ENCODE measurements around the gene ZMYND11.

ZMYND11 gene

GRCh38 chr10:135132-135600, at the start of gene ZMYND11:
Gene ZMYND11 (plus strand): TSS chr10:135455. CDS start chr10:180013, 44,558 bp downstream.
- Mint-ChIP-seq H3K36me3 (no peaks in the 10 kb centered on the region), H3K27ac (peak within 1 kb of the TSS; percentile 97), H3K4me3 (peak within 1 kb of the TSS; percentile 95)

GRCh38 chr10:86031-86430, 49.2 kb upstream of the ZMYND11 start:
- Mint-ChIP-seq H3K9me3 (ENCODE audit: low read depth) (no peaks in the 10 kb centered on the region), H3K4me3 (no peak overlapping the region), H3K4me1 (ENCODE audit: low read depth) (peaks cover 3% of the 10 kb centered on the region), H3K27me3 (peaks cover 2% of the 10 kb centered on the region), H3K27ac (no peak overlapping the region), H3K36me3 (no peaks in the 10 kb centered on the region)

More at GRCh38 chr10:135132-135600, at the start of gene ZMYND11:
- no peaks in the 10 kb centered on the region for H3K27me3 Mint-ChIP-seq
- peaks cover 47% of the 10 kb centered on the region for H3K4me1 Mint-ChIP-seq (ENCODE audit: low read depth)
- no peaks in the 10 kb centered on the region for H3K9me3 Mint-ChIP-seq (ENCODE audit: low read depth)

- Mint-ChIP-seq H3K4me3 (no peak overlapping the region), H3K4me1 (ENCODE audit: low read depth) (peaks cover 3% of the 10 kb centered on the region), H3K9me3 (ENCODE audit: low read depth) (no peaks in the 10 kb centered on the region), H3K36me3 (no peaks in the 10 kb centered on the region), H3K27ac (no peak overlapping the region), H3K27me3 (peaks cover 2% of the 10 kb centered on the region)
Observed at GRCh38 chr10:87177-88080, 47.8 kb upstream of the ZMYND11 start.

GRCh38 chr10:88253-88652, 47.0 kb upstream of the ZMYND11 start:
- no peaks in the 10 kb centered on the region for H3K36me3 Mint-ChIP-seq
- H3K4me3 Mint-ChIP-seq: no peak overlapping the region
- no peaks in the 10 kb centered on the region for H3K9me3 Mint-ChIP-seq (ENCODE audit: low read depth)
- peaks cover 3% of the 10 kb centered on the region for H3K4me1 Mint-ChIP-seq (ENCODE audit: low read depth)
- H3K27me3 Mint-ChIP-seq: peaks cover 2% of the 10 kb centered on the region
- H3K27ac Mint-ChIP-seq: no peak overlapping the region

- peaks cover 2% of the 10 kb centered on the region for H3K27me3 Mint-ChIP-seq
- no peaks in the 10 kb centered on the region for H3K36me3 Mint-ChIP-seq
- H3K4me1 Mint-ChIP-seq (ENCODE audit: low read depth): peaks cover 3% of the 10 kb centered on the region
- peaks cover under 1% of the 10 kb centered on the region for H3K9me3 Mint-ChIP-seq (ENCODE audit: low read depth)
- H3K27ac Mint-ChIP-seq: no peak overlapping the region
- H3K4me3 Mint-ChIP-seq: no peak overlapping the region
Observed at GRCh38 chr10:89248-89647, 46.0 kb upstream of the ZMYND11 start.

DNA sequence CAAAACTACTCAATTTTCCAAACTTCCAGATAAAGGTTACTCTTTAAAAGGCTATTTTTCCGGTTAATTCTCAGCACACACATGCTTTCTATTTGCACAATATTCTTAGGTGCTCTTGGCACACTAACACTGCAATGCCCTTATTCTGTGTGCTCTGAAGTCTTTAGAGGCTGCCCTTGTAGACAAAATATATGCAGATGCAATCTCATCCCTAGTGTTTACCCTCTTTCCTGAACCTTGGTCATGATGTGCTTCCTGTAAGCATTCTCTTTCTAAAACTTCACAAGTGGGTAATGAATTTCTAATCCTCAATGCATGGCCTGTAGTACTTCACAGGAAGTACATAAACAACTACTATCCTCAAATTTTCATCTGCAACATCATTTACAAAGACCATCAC, 45.1 kb upstream of the ZMYND11 start:
- H3K27ac Mint-ChIP-seq: no peak overlapping the region

GRCh38 chr10:91313-91712, 43.9 kb upstream of the ZMYND11 start:
- H3K27me3 Mint-ChIP-seq: peaks cover 2% of the 10 kb centered on the region
- peaks cover 15% of the 10 kb centered on the region for H3K9me3 Mint-ChIP-seq (ENCODE audit: low read depth)
- peaks cover 3% of the 10 kb centered on the region for H3K36me3 Mint-ChIP-seq
- peaks cover 3% of the 10 kb centered on the region for H3K4me1 Mint-ChIP-seq (ENCODE audit: low read depth)
- no peak overlapping the region for H3K27ac Mint-ChIP-seq
- H3K4me3 Mint-ChIP-seq: no peak overlapping the region

More for the DNA sequence above, 45.1 kb upstream of the ZMYND11 start:
- H3K36me3 Mint-ChIP-seq: no peaks in the 10 kb centered on the region
- H3K4me3 Mint-ChIP-seq: no peak overlapping the region
- peaks cover 3% of the 10 kb centered on the region for H3K4me1 Mint-ChIP-seq (ENCODE audit: low read depth)
- peaks cover 10% of the 10 kb centered on the region for H3K9me3 Mint-ChIP-seq (ENCODE audit: low read depth)
- H3K27me3 Mint-ChIP-seq: peaks cover 2% of the 10 kb centered on the region

DNA sequence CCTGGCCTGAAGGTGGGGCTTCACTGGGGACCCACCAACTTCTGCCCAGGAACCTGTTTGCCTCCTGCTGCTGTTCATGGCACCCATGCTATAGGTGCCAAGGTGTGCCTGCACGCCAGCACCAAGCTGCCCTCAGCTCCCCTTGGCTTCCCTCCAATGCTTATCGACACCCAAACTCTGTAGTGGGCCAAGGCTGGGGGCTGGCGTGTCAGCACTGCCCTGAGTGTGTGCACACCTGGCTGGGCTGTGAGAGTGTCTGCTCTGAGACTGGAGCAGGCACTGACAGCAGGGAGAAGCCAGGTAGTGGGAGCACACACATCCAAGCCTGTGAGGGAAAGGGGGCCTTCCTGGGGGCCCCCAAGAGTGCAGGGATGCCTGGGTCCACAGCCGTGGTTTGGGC, 43.1 kb upstream of the ZMYND11 start:
- H3K27ac Mint-ChIP-seq: no peak overlapping the region
- no peaks in the 10 kb centered on the region for H3K27me3 Mint-ChIP-seq
- H3K4me3 Mint-ChIP-seq: no peak overlapping the region
- peaks cover 7% of the 10 kb centered on the region for H3K36me3 Mint-ChIP-seq
- H3K4me1 Mint-ChIP-seq (ENCODE audit: low read depth): peaks cover 1% of the 10 kb centered on the region
- H3K9me3 Mint-ChIP-seq (ENCODE audit: low read depth): peaks cover 20% of the 10 kb centered on the region

GRCh38 chr10:92846-93245, 42.4 kb upstream of the ZMYND11 start:
- Mint-ChIP-seq H3K36me3 (peaks cover 9% of the 10 kb centered on the region), H3K9me3 (ENCODE audit: low read depth) (peaks cover 24% of the 10 kb centered on the region), H3K27ac (no peak overlapping the region), H3K4me3 (no peak overlapping the region), H3K4me1 (ENCODE audit: low read depth) (no peaks in the 10 kb centered on the region), H3K27me3 (no peaks in the 10 kb centered on the region)

DNA sequence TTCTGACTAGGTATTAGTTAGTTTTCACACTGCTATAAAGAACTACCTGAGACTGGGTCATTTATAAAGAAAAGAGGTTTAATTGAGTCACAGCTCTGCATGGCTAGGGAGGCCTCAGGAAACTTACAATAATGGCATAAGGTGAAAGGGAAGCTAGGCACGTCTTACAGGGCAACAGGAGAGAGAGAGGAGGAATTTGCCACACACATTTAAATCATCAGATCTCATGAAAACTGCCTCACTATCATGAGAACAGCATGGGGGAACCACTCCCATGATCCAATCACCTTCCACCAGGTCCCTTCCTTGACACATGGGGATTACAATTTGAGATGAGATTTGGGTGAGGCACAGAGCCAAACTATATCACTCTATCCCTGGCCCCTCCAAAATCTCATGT, 40.6 kb upstream of the ZMYND11 start:
- Mint-ChIP-seq H3K9me3 (ENCODE audit: low read depth) (peaks cover 24% of the 10 kb centered on the region), H3K36me3 (peaks cover 9% of the 10 kb centered on the region), H3K27ac (no peak overlapping the region), H3K4me3 (no peak overlapping the region), H3K4me1 (ENCODE audit: low read depth) (no peaks in the 10 kb centered on the region), H3K27me3 (no peaks in the 10 kb centered on the region)

DNA sequence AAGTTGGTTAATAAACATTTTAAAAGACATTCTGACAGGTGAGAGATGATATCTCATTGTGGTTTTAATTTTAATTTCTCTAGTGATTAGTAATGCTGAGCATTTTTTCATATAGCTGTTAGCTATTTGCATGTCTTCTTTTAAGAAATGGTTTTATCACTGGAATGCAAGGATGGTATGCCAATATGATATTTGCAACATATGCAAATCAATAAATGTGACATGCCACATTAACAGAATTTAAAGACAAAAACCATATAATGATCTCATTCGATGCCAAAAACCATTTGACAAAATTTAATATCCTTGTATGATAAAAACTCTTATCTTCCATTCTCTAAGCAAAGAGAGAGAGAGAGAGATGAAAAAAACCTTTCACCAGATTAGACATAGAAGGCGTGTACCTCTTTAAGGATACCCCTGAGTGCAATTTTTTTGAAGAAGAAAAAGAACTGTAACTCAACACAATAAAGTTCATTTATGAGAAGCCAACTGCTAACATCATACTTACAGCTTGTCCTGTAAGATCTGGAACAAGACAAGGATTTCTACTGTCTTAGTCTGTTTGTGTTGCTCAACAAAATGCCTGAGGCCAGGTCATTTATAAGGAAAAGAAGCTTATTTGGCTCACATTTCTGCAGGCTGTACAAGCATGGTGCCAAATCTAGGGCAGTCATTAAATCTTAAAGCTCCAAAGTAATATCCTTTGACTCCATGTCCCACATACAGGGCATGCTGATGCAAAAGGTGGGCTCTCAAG, 39.7 kb upstream of the ZMYND11 start:
- no peak overlapping the region for H3K4me3 Mint-ChIP-seq
- H3K36me3 Mint-ChIP-seq: peaks cover 9% of the 10 kb centered on the region
- peaks cover 24% of the 10 kb centered on the region for H3K9me3 Mint-ChIP-seq (ENCODE audit: low read depth)
- H3K27ac Mint-ChIP-seq: no peak overlapping the region
- no peaks in the 10 kb centered on the region for H3K4me1 Mint-ChIP-seq (ENCODE audit: low read depth)
- H3K27me3 Mint-ChIP-seq: peaks cover 1% of the 10 kb centered on the region

- Mint-ChIP-seq H3K27me3 (peaks cover 1% of the 10 kb centered on the region), H3K4me1 (ENCODE audit: low read depth) (no peaks in the 10 kb centered on the region), H3K4me3 (no peak overlapping the region), H3K27ac (no peak overlapping the region), H3K9me3 (ENCODE audit: low read depth) (peaks cover 24% of the 10 kb centered on the region), H3K36me3 (peaks cover 9% of the 10 kb centered on the region)
Observed at GRCh38 chr10:96466-96865, 38.8 kb upstream of the ZMYND11 start.

- Mint-ChIP-seq H3K4me1 (ENCODE audit: low read depth) (peaks cover 2% of the 10 kb centered on the region), H3K9me3 (ENCODE audit: low read depth) (no peaks in the 10 kb centered on the region), H3K27me3 (peaks cover 1% of the 10 kb centered on the region), H3K4me3 (no peak overlapping the region), H3K27ac (no peak overlapping the region), H3K36me3 (no peaks in the 10 kb centered on the region)
Observed at GRCh38 chr10:104416-104815, 30.8 kb upstream of the ZMYND11 start.

DNA sequence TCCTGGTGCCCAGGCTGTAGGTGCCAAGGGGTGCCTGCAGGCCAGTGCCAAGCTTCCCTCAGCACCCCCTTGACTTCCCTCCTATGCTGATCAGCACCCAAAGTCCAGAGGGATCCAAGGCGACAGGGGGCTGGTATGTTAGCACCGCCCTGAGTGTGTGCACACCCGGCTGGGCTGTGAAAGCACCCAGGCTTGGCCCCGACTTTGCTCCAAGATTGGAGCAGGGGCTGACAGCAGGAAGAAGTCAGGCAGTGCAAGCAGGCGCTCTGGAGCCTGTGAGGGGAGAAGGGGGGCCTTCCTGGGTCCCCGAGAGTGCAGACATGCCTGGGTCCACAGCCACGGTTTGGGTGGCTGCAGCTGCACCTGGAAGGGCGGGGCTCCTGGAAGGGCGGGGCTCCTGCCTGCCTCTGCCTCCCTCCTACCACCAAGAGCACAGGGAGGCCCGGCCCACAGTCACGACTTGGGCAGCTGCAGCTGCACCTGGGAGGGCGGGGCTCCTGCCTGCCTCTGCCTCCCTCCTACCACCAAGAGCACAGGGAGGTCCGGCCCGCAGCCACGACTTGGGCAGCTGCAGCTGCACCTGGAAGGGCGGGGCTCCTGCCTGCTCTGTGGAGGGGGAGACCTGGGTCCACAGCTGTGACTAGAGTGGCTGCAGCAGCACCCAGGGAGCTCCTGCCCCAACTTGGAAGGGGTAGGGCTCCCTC, 30.2 kb upstream of the ZMYND11 start:
- Mint-ChIP-seq H3K36me3 (no peaks in the 10 kb centered on the region), H3K4me1 (ENCODE audit: low read depth) (peaks cover 2% of the 10 kb centered on the region), H3K27ac (no peak overlapping the region), H3K27me3 (no peaks in the 10 kb centered on the region), H3K4me3 (no peak overlapping the region), H3K9me3 (ENCODE audit: low read depth) (no peaks in the 10 kb centered on the region)

- Mint-ChIP-seq H3K27me3 (no peaks in the 10 kb centered on the region), H3K27ac (no peak overlapping the region), H3K9me3 (ENCODE audit: low read depth) (no peaks in the 10 kb centered on the region), H3K4me1 (ENCODE audit: low read depth) (peaks cover 2% of the 10 kb centered on the region), H3K36me3 (no peaks in the 10 kb centered on the region), H3K4me3 (no peak overlapping the region)
Observed at GRCh38 chr10:105806-106205, 29.4 kb upstream of the ZMYND11 start.

All from activated naive CD8-positive, alpha-beta T cell (primary cell).